DOHH2 (cell line): Measurements from ENCODE around the gene SERPINA9.

ENCODE experiments used
- H3F3A ChIP-seq: fragments of 200-600 bp; sonication (generic), shearing (Covaris generic); 2 replicates; pipeline ENCODE4 v1.6.0; 2016; ENCODE audit warnings: antibody characterized with exemption, mild to moderate bottlenecking; ENCODE audit not compliant: control insufficient read depth, insufficient read depth
- H3K27ac ChIP-seq: fragments of 200-600 bp; sonication (generic); 2 replicates; pipeline ENCODE4 v1.5.1; 2014; ENCODE audit warnings: low read depth, mild to moderate bottlenecking, low read length, moderate library complexity
- H3K27me3 ChIP-seq: fragments of 200-600 bp; sonication (generic); 2 replicates; pipeline ENCODE4 v1.6.1; 2014; ENCODE audit warnings: mild to moderate bottlenecking, low read length, mixed read lengths; ENCODE audit not compliant: control insufficient read depth
- H3K36me3 ChIP-seq: fragments of 200-600 bp; sonication (generic); 2 replicates; pipeline ENCODE4 v1.6.1; 2014; ENCODE audit warnings: mild to moderate bottlenecking, low read length, moderate library complexity, mixed read lengths; ENCODE audit not compliant: control insufficient read depth
- H3K4me1 ChIP-seq: fragments of 200-600 bp; sonication (generic); 2 replicates; pipeline ENCODE4 v1.6.1; 2014; ENCODE audit warnings: mild to moderate bottlenecking, low read length, mixed read lengths; ENCODE audit not compliant: control insufficient read depth
- H3K4me2 ChIP-seq: fragments of 200-600 bp; sonication (generic); 2 replicates; pipeline ENCODE4 v1.6.0; 2014; ENCODE audit warnings: mild to moderate bottlenecking, low read length, moderate library complexity
- H3K4me3 ChIP-seq: fragments of 200-600 bp; sonication (generic); 2 replicates; pipeline ENCODE4 v1.5.1; 2014; ENCODE audit warnings: mild to moderate bottlenecking, low read length, mixed read lengths
- H3K79me2 ChIP-seq: fragments of 200-600 bp; sonication (generic); 2 replicates; pipeline ENCODE4 v1.6.1; 2014; ENCODE audit warnings: mild to moderate bottlenecking, low read length, mixed read lengths; ENCODE audit not compliant: control insufficient read depth
- H3K9me2 ChIP-seq: fragments of 200-600 bp; sonication (generic); replicated peaks from 2 replicates; pipeline ENCODE4 v1.6.1; 2014; ENCODE audit warnings: mild to moderate bottlenecking, low read length, mixed read lengths; ENCODE audit not compliant: control insufficient read depth
- H3K9me3 ChIP-seq: fragments of 200-600 bp; sonication (generic); 2 replicates; pipeline ENCODE4 v1.6.1; 2014; ENCODE audit warnings: antibody characterized with exemption, low read length, mixed read lengths; ENCODE audit not compliant: control insufficient read depth, insufficient read depth
- H4K20me1 ChIP-seq: fragments of 200-600 bp; sonication (generic); 2 replicates; pipeline ENCODE4 v1.6.0; 2014; ENCODE audit warnings: low read depth, mild to moderate bottlenecking, antibody characterized with exemption, low read length, moderate library complexity; ENCODE audit not compliant: control insufficient read depth, insufficient read depth
- CTCF ChIP-seq: fragments of 200-600 bp; sonication (generic); IDR thresholded peaks from one replicate; pipeline ENCODE4 v1.5.1; 2014; ENCODE audit warnings: antibody characterized with exemption, mild to moderate bottlenecking, low read depth, low read length; ENCODE audit not compliant: poor library complexity, severe bottlenecking
- EZH2phosphoT487 ChIP-seq: fragments of 200-600 bp; sonication (generic); IDR thresholded peaks from 2 replicates; pipeline ENCODE4 v1.6.1; 2017; ENCODE audit warnings: borderline replicate concordance, mild to moderate bottlenecking, antibody characterized with exemption, low read length, moderate library complexity, mixed read lengths

Gene SERPINA9

DNA sequence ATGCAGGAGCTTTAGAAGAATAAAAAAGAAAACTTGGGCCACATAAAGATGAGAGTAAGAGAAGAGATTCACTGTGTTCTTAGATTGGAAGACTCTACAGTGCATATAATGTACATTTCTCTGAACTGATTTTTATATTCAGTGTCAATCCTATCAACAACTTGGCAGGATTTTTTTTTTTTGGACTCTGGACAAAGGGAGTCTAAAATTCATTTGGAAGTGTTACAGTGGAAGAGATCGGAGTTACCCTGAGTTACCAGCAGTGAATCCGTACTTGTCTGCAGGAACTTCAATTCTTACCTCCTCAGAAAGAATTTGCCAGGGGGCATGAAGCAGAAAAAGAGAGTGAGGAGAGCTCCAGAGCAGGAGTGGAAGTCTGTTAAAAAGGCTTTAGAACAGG is 47.4 kb downstream of the SERPINA9 start:
- H4K20me1 ChIP-seq: no peaks in the 10 kb centered on the region
- no peak overlapping the region for H3K4me3 ChIP-seq
- no peaks in the 10 kb centered on the region for H3K79me2 ChIP-seq
- no peaks in the 10 kb centered on the region for H3K9me3 ChIP-seq
- TF ChIP-seq CTCF: no peak
- no peak for TF ChIP-seq EZH2phosphoT487
- H3K4me1 ChIP-seq: no peaks in the 10 kb centered on the region; the same call in 1 of the 2 replicates
- peaks cover 29% of the 10 kb centered on the region for H3K27me3 ChIP-seq
- no peak overlapping the region for H3K4me2 ChIP-seq
- H3K9me2 ChIP-seq: no peaks in the 10 kb centered on the region
- no peaks in the 10 kb centered on the region for H3F3A ChIP-seq
- H3K27ac ChIP-seq: no peak overlapping the region
- H3K36me3 ChIP-seq: no peaks in the 10 kb centered on the region

DNA sequence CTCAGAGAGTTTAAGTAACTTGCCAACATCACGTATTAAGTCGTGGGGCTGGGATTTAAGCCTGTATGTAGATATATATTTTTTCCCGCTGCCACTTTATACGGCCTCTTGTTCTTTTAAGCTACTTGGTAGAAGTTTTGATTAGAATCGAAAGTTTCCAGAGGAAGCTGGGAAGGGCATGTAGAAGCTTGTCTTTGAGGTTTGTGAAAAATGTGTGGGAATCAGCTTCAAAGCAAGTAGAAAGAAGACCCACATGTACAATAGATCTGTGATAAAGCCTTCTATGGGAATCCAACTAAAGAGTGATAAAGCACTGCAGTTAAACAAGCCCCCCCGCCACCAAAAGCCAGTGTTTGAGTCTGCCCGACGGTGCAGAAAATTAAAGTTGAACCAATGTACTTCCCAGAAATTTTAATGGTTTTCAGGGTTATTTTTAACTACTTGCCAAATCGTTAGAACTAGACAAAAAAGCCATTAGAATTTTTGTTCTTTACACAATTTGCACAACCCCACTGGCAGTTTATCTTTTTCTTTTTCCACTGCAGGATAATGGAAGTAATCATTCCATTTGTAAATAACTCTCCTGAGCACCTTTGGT is 48.9 kb downstream of the SERPINA9 start:
- Histone ChIP-seq H3K4me2 (no peak overlapping the region), H3K4me1 (no peaks in the 10 kb centered on the region), H3K9me2 (no peaks in the 10 kb centered on the region), H3K9me3 (no peaks in the 10 kb centered on the region), H3K36me3 (no peaks in the 10 kb centered on the region), H3F3A (no peaks in the 10 kb centered on the region), H4K20me1 (no peaks in the 10 kb centered on the region), H3K79me2 (no peaks in the 10 kb centered on the region), H3K4me3 (no peak overlapping the region), H3K27ac (no peak overlapping the region), H3K27me3 (peaks cover 36% of the 10 kb centered on the region)
- TF ChIP-seq EZH2phosphoT487: no peak
- no peak for TF ChIP-seq CTCF

DNA sequence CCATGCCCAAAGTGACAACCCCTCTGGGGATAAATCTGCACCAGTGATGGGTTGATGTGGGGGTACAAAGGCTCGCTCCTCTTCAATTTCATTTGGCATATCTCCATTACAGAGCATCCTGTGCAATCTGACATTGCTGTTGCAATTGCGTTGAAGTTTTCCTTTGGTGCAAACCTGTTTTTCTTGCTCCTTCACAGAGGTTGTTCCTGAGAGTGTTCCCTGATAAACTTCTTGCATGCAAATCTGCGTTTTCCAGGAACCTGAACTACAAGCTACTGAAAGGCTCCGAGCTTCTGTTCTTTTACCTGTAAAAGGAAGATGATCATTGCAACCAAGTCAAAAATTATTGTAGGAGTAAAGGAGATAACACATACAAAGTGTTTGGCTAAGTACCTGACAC is 49.5 kb downstream of the SERPINA9 start:
- peaks cover 37% of the 10 kb centered on the region for H3K27me3 ChIP-seq
- no peaks in the 10 kb centered on the region for H3F3A ChIP-seq
- H3K4me3 ChIP-seq: no peak overlapping the region
- H3K4me1 ChIP-seq: no peaks in the 10 kb centered on the region
- H3K36me3 ChIP-seq: no peaks in the 10 kb centered on the region
- TF ChIP-seq CTCF (no peak), EZH2phosphoT487 (no peak)
- H3K4me2 ChIP-seq: no peak overlapping the region
- H3K9me3 ChIP-seq: no peaks in the 10 kb centered on the region
- no peaks in the 10 kb centered on the region for H4K20me1 ChIP-seq
- no peaks in the 10 kb centered on the region for H3K79me2 ChIP-seq
- no peak overlapping the region for H3K27ac ChIP-seq
- H3K9me2 ChIP-seq: no peaks in the 10 kb centered on the region
